GM12864 (cell line): ENCODE measurements around the gene AHNAK.
"Not testable (repeated sequence)": the region's sequence is repeated elsewhere in the genome, so short reads cannot be mapped to it uniquely, and the experiment has no call there.

Source experiments
- DNase-seq: peaks from one replicate; pipeline ENCODE4 v3.0.0-alpha.2; 2011; ENCODE audit warnings: low read depth
- H3K4me3 ChIP-seq: 2 replicates; pipeline ENCODE4 v1.5.1; 2011; ENCODE audit warnings: mild to moderate bottlenecking, low read depth, low read length, control low read depth
- CTCF ChIP-seq: IDR thresholded peaks from 2 replicates; pipeline ENCODE4 v1.5.1; 2011; ENCODE audit warnings: low read depth, mild to moderate bottlenecking, moderate library complexity, low read length, control low read depth, inconsistent platforms; ENCODE audit errors: missing control alignments

AHNAK gene

GRCh38 chr11:62387381-62387780 lies 159.2 kb downstream of the AHNAK start:
- no peak for DNase-seq
- H3K4me3 ChIP-seq, result no peak overlapping the region
- no peak for TF ChIP-seq CTCF

GRCh38 chr11:62386083-62386482 lies 160.5 kb downstream of the AHNAK start:
- H3K4me3 ChIP-seq, DNase-seq: not testable (repeated sequence)

- no peak for TF ChIP-seq CTCF
- DNase-seq, result no peak
- no peak overlapping the region for H3K4me3 ChIP-seq
These were observed 162.8 kb downstream of the AHNAK start for GRCh38 chr11:62383822-62384221.
